Fibroblast of skin of back (primary cell): ENCODE data around the gene FAM124A.
"Not testable (repeated sequence)": the region's sequence is repeated elsewhere in the genome, so short reads cannot be mapped to it uniquely, and the experiment has no call there.

Source experiments
- DNase-seq: peaks from one replicate; pipeline ENCODE4 v3.0.0-alpha.2; 2013

Gene FAM124A

DNA sequence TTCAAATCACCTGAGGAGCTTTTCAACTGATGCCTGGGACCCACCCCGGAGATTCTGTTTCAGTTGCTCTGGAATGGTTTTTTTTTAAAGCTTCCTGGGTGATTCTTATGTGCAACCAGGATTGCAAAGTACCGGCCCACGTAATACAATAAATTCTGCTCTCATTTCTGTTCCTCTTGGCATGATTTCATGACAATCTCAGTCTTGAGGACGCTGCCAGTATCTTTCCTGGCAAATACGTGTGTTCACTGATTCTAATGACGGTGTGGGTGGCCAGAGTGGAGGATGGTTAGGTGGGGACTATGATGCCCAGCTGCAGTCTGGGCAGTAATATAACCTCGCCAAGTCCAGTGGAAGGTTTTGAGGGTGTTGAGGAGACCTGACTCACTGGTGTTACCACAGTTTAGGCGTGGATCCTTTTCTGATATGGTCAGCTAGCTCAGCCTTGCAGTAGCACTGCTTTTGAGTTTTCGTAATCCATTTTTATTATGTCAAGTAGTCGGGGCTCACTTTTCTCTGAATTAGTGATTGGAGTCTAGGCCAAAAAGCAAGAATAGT lies 49.4 kb downstream of the FAM124A start:
- no peak for DNase-seq

DNA sequence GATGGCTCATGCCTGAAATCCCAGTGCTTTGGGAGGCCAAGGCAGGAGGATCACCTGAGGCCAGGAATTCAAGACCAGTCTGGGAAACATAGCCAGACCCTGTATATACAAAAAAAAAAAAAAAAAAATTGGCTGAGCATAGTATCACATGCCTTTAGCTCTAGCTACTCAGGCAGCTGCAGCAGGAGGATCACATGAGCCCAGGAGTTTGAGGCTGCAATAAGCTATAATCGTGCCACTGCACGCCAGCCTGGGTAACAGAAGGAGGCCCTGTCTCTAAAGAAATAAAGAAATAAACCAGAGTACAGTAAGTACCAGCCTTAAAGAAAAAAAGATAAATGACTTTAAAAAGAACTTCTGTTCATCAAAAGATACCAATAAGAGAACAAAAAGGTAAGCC lies 52.9 kb downstream of the FAM124A start:
- DNase-seq = no peak

GRCh38 chr13:51276636-51277035 lies 54.4 kb downstream of the FAM124A start:
- no peak for DNase-seq

- no peak for DNase-seq
Measured at GRCh38 chr13:51277928-51278327, 55.7 kb downstream of the FAM124A start.

DNA sequence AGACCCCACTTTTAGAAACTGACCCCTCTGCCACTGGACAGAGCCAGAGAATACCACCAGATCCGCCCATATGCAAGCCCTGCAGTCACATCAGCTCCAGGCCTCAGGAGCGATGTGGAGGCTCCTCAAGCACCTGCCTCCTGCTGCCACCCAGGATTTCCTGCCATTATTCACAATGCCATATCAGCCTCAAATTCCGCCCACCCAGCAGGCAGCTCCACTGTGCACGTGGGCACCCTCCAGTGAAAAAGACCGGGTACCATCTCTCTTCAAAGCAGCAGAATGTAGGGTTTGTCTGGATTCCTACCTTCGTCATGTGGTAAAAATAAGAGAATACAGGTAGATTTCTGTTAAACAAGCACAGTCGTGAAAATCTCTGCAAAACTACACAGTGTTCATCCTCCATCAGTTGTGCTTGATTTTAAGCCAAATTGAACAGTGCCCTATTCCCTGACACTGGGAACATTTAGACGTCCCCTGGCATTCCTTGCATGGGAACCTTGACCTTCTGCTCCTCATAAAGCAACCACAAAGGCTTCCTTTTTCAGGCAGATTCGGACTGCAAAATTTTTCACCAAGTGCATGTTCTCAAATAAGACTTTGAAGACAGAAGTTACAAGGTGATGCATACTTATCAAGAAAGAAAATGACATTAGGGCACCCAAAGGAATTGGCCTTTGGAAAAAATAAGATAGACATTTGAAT lies 56.4 kb downstream of the FAM124A start:
- no peak for DNase-seq

DNA sequence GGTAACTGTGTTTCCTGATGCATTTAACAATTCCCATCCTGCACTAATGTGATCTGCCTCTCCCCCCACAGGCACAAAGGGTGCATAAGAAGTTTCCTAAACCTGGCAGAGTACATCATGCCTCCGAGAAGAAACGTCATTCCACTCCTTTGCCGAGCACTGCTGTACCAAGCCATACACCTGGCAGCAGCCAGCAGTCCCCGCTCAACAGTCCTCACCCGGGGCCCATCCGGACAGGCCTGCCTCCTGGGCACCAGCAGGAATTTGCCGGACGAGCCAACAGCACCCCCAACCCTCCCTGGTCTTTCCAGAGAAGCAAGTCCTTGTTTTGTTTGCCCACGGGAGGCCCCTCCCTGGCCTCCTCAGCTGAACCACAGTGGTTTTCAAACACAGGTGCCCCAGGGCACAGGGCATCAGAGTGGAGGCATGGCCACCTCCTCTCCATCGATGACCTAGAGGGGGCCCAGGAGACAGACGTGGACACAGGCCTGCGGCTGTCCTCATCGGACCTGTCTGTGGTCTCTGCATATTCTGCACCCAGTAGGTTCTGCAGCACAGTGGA lies 58.3 kb downstream of the FAM124A start:
- no peak for DNase-seq

DNA sequence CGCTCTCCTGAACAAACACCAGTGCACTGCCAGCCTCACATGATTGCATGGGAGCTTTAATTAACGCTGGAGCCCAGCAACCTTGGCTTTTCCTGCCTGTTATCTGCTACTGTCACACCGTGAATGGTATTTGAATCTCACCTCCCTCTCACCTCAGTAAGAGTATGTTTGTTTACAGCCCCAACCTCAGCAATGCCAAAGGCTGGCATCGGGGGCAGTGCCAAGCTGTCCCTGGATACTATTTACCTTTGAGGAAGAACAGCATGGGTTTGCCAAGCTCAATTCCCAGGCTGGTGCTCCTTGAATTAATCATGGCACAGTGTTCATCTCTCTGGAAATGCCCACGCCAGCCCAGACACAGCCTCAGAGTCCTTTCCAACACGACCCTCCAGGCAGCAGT lies 60.1 kb downstream of the FAM124A start:
- no peak for DNase-seq

- DNase-seq = not testable (repeated sequence)
Measured at GRCh38 chr13:51282923-51283322, 60.7 kb downstream of the FAM124A start.

DNA sequence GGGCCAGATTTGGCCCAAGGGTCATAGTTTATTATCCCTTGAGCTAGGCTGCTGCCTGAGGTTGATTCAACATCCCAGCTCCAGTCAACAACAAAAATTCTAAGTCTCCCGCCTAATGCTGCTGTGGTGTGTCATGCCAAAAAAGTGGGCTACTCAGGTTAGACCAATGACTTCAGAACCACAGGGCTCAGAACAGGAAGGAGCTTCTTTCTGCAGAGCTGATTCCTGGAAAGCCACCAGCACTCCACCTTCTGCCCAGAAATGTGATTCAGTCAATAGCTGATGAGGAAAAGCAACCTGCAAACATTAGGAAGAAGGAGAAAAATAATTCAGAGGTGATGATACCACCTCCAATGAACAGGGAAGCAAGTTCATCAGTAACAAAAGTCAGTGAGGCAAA lies 61.2 kb downstream of the FAM124A start:
- DNase-seq = no peak

GRCh38 chr13:51284339-51284738 lies 62.1 kb downstream of the FAM124A start:
- DNase-seq = no peak

GRCh38 chr13:51286135-51287002 lies 64.2 kb downstream of the FAM124A start:
- peak; percentile 63 for DNase-seq

GRCh38 chr13:51287758-51288157 lies 65.6 kb downstream of the FAM124A start:
- DNase-seq = no peak

DNA sequence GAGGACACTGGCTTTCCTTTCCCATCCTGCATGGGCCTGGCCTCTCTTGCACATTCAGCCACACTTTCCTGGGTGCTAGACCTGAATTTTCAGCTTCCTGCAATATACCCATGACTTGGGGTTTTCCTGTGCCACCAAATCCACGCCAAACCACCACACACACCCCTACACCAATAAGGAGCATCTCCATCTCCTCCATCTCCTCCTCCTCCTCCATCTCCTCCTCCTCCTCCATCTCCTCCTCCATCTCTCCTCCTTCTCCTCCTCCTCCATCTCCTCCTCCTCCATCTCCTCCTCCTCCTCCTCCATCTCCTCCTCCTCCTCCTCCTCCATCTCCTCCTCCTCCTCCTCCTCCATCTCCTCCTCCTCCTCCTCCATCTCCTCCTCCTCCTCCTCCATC lies 66.1 kb downstream of the FAM124A start:
- not testable (repeated sequence) for DNase-seq

- DNase-seq = peak; percentile 7
Measured at GRCh38 chr13:51291341-51291740, 69.1 kb downstream of the FAM124A start.

DNA sequence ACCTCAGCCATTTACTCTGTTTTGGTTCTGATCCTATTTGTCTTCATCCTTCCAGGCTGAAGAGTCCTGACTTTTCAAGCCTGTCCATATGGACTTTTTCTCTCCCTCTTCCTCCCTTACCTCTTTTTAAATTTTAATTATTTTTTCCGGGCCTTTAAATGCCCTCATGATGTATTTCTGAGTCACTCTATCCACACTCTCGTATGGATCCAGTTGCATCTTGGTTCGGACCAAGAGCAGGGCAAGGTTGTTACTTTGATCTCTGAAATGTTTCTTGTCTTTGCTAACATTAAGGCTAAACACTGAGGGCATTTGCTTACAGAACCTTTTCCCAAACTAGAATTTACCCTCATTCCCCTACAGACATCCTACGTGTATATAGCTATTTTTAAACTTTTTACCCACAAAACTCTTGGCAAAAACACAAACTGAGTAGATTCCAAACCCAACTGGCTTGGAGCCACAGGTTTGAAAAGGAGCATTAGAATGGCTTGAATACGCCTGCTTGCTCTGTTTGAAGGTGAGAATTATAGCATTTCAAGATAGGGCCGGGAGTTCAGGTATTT lies 69.9 kb downstream of the FAM124A start:
- DNase-seq = peak; percentile 23

DNA sequence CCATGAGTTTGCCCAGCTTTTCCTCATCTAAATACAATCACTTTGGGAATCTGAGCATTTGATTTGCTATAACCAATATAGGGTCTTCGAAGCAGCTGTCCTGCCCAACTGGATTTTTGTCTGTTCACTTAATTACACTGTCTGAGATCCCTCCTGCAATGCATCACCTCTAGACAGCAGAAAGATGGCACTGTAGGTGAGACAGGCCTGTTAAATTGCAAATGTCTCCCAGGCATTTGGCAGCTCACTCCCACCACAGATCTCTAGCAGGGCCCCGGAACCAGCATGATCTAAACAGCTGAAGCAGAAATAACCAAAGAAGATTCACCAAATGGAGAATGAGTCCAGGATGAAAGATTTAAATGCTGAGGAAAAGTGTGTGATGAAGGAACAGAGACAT lies 75.4 kb downstream of the FAM124A start:
- DNase-seq = no peak

- no peak for DNase-seq
Measured at GRCh38 chr13:51298812-51299211, 76.6 kb downstream of the FAM124A start.

DNA sequence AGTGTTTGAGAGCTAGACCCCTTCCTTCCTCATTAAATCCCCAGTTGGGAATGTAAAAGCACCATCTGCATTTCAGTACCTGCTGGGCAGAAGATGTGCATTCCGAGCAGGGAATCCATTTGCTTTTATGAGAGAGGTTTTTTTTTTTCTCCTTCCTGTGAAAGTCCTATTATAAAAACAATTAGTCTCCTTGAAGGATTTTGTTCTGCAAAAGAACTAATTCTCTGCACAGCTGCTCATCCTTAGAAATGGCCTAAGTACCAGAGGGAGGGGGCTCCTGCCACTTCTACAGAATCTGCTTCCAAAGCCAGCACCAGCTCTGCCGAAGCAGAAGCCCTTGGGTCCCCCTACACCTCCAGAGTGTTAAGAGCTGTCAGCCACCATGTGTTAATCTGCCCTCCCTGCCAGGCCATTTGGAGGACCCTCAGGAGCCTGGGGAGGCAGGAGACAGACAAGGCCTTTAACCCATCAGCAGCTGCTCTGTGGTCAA lies 80.9 kb downstream of the FAM124A start:
- DNase-seq = no peak

DNA sequence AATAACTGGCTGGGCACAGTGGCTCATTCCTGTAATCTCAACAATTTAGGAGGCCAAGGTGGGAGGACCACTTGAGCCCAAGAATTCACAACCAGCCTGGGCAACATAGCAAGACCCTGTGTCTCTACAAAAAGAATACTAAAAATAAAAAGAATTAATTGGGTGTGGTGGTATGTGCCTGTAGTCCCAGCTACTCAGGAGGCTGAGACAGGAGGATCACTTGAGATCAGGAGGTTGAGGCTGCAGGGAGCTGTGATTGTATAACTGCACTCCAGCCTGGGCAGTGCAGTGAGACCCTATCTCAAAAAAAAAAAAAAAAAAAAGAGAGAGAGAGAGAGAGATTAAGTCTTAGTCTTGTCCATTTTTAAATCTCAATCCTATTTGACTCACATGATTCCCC lies 81.7 kb downstream of the FAM124A start:
- DNase-seq = no peak

DNA sequence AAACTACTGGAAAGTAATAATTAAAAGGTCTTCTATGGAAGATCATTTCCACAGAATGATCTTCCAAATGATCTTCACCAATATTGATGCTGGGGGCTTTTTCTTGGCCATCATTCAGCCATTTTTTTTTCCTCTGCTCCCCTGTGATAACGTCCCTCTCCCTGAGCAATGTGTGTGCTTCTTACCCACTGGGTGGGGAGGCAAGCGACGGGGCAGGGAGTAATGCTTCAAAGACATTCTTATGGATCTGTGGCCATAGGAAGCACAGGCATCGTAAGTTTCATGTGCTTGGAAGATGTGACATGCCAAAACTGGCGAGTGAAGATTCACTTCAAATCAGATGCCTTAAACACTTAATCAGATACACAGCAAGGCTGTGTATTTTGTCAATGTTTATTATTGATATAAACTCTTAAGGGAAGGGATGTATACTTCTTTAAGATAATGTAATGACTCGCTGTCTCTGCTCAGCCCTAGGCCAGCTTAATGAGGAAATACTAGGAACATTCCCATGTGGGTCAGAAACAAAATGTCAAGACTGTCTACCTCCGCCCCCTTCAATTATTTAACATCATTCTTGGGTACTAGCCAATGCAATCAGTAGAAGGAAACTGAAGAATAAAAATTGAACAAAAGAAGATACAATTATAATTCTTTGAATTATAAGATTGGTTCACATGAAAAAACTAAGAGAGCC lies 83.2 kb downstream of the FAM124A start:
- no peak for DNase-seq

DNA sequence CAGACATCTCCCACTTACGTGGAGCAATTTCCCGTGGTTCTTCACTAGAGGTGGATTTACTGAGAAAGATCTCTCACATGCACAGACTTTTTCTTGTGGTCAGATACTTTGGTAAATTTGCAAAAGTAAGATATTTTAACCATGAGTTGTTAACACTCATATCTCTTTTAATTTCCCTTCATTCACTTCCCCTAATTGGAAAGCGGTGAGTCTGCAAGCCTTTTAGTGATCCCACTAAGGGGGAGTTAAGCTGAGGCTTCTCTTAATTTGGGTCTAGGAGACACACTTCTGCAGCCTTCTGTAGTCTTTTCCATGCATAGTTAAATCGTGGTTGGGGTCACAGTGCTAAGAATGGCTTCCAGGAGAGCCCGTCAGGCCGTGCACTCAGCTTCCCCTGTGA lies 86.6 kb downstream of the FAM124A start:
- DNase-seq = no peak

DNA sequence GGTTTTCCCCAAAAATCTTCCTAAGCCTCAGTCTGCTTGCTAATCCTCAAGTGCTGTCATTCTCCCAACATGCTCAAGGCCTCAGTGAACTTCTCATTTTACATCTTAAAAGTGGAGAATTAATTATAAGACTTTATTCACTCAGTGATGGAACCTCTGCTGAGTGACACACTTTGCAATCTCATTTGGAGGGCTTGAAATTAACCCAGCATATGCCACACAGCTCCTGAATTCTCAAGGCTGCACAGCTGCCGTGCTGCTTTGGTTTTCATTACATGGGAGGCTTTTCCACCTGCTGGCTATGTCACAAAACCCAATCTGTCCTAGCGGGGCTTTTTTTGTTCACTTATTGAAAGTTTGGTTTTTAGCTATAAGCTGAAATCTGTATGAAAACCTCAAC lies 89.0 kb downstream of the FAM124A start:
- DNase-seq = no peak
